Mucosa of gallbladder (tissue), 1 donor: Measurements from ENCODE around the gene PELO. TPM values are rescaled to one million over a fixed set of nuclear protein-coding genes. Genes with fewer than 3 reads are reported as not detected.
A peak's percentile ranks its signal among the peaks of the same experiment; 100 is the strongest.

Experiments
- DNase-seq: peaks from one replicate; pipeline ENCODE4 v3.0.0-alpha.2; 2020; ENCODE audit warnings: low spot score
- total RNA-seq: library from RNA; stranded (reverse); gene quantifications from one replicate; pipeline ENCODE4 v1.2.1, GENCODE V29; 2021
- donor health status: DM: no; HTN: no; CAD: no.

The PELO gene
- total RNA-seq, 1 donor from 2014 or later = 41.6 TPM

DNA sequence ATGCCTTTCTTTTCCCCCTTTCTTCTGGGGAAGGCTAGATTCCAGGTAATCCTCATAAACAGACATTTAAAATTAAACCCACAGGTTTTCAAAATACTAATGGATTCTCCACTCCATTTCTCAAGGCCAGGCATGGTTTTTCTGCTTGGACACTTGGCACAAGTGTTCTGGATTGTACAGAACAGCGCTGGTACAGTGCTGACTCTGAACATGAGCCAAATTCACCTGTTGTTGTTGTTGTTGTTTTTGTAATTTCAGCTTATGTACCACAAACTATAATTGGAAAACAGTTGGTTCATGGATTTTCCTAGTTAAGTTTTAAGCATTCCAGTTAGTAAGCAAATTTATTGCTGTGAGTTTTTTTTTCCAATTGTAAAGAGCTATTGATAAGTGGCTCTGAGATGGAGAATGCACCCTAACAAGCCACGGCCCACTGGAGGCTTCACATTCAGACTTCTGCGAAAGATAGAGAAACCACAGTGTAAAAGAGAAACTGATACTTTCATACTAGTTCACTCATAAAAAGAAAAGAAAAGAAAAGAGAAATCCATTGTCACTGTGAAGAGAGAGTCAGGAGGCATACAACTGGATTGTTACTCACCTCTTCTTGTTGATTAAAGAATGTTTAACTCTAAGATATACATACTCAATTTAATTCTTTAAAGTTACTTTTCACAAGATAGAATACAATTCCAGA lies 16.2 kb upstream of the PELO start:
- DNase-seq = no peak

DNA sequence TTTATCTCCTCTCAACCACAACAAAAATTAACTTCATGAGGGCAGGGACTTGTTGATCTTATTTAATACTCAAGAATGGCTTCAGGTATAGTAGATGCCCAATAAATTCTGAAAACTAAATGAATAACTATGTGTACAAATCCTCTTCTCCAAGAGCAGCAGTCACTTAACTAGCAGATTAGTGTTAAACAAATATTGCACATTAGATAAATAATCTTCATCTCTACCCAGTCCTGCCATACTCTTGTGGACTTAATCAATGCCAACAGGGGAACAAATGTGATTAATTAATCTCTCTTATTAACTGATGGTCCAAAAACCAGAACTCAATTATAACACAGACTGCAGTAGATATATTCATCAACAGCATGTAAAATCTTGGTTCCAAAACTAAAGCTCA lies 15.0 kb upstream of the PELO start:
- no peak for DNase-seq

DNA sequence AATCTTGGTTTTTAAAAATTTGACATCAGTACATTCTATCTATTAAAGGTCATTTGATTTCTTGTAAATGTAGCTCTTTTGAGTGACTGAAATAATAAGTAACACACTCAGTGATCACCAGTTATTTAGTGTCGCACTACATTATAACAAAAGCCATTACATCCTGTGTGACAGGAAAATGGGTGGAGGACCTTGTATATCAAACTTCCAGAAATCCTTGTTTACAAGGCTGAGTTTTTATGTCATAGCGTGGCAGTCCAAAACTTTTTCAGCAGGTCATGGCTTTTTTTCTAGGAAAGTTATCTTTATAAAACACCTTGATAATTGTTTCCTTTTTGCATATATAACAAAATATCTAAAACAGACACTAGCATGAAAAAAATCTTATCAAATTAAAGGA lies 14.4 kb upstream of the PELO start:
- no peak for DNase-seq

DNA sequence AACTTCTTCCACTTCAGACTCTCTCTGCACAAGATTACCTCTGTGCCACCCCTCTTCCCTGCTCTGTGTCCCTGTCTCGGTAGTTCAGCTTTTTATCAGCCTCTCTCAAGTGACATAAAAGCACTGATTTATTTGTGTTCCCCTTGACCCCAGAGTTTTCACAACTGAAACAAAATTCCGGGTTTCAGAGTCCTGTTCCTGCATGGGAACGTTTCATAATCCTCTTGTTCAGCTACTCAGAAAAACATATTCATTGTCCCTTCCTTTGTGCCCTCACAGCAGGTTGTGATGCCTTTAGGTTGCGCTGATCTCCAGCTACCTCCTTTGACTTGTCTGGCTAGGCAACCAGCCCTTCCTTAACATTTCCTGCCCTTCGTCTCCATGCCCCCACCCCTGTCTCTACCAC lies 13.7 kb upstream of the PELO start:
- DNase-seq = no peak

DNA sequence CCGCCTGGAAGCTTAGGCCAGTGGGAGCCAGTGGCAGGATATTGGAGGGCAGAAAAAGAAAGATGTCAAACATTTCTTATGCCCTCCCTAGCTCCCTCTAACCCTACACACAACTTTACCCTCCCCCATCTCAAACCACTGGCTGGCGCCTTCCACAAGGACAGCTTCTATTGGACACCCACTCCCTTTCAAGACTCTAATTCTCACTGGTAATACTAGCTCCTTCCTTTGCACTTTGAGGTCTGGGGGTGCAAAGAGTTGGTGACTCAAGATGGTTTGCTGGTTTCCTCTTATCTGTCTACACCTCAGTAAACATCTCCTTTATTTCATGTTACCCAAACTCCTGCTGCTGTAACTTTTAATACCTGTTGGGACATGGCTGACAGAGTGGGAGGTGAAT lies 11.6 kb upstream of the PELO start:
- DNase-seq = no peak

DNA sequence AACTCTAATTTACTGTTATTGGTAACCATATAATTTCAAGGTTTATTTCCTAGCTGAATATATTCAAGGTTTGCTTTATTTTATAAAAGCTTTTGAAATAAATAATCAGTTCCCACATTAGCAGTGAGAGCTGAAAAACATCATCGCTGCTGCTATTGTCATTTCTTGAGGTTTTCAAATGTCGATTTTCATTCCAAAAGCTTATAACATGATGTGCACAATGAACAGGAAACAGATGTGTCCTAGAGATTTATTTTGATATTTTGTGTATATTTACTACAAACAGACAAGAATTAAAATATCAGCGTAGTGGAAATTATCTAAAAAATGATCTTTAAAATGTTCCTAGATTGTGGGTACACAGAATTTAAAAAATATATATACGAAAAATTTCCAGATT lies 10.5 kb upstream of the PELO start:
- no peak for DNase-seq

DNA sequence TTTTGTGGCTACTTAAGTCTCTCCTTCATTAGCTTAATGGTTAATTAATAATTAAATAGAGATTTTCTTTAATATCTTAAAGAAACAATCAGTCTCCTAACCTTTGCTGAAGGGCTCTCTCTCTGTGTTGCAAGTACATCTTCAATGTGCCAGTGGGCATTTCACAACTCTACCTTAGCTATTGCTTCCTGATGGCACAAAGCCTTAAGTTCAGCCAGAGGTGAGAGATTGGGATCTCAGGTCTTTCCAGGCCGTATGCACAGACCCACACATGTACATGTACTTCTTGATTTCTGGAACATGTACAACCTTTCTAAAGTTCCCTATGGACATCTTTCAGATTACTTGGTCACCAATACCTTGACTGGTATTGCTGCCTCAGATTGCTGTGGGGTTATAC lies 8.9 kb upstream of the PELO start:
- DNase-seq = no peak

DNA sequence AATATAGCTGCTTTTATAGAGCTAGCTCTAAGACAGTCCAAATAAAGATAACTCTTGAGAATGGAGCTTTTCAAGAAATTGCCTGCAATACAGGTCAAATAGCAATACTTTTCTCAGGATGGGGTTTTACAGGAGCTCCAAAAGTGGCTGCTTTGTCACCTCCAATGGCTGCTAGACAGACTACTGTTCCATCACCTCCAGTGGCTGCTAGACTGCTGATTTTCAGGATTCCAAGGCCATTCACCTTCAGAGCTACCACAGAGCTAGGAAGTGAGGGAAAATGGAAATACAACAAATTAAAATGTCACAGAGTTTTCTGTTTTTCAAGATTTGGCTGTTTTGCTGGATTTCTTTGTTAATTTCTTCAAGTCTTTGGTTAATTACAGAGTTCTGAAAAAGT lies 8.5 kb upstream of the PELO start:
- DNase-seq = no peak

DNA sequence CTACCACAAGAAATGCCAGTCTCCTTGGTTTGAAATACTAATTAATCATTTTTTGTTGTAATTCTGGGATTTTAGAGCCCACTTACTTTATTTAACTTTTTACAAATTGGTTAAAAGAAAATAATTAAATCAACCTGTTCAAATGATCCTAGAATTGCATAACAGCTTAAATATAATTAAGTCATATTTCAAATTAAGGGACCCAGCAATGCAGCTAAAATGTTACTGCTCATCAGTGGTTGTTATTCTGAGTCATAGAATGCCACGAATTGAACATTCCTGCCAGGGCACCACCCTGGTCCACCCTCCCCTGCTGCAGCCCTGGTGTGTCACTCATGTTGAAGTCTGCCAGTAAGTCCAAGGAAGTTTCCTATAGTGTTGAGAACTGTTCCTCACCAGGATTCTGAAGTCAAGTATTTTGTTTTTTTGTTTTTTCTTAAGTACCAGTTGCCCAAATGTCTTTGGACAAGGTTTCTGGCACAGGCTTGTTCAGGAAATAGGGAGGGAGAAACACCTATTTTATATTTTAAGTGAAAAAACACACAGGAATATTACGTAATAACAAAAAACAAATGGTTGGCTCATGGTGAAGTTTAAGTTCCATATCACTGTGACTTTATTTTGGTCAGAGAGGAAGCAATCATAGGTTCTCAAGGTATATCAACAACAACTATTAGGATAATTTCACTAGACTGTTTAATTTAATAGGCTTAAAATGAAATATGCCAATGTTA lies 4.3 kb upstream of the PELO start:
- DNase-seq = no peak

DNA sequence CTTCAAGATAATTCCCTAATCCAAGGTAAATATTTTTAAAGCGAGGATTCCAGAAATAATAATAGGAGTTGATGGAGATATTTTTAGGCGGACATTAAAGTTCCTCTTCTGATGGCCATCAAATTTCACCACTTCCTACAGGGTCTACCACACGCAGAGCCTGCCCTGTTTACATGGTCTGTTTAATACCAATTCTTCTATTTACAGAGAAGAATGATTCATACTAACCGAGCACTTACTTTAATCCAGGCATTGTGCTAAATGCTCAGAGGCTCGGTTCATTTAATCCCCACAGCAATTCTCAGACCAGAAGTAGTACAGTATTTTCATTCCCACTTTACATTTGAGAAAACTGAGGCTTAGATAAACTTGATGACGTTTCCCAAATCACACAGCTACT lies 3.0 kb upstream of the PELO start:
- DNase-seq = no peak

DNA sequence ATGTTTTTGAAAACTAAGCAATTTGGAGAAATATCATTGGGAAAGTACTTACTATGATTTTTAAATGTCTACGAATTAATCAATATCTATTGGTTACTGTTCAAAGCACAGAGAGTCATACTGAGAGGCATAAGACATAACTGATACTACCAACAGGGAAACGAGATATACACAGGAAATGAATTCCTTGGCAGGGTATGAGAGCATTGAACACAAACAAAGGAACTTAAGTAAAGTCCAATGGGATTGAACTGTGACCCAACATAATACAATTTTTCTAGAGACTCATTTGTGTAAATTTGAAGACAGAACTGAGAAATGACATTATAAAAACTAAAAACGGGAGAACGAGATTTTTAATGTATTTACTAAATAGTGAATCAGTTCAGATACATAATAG lies 1.3 kb upstream of the PELO start:
- no peak for DNase-seq

DNA sequence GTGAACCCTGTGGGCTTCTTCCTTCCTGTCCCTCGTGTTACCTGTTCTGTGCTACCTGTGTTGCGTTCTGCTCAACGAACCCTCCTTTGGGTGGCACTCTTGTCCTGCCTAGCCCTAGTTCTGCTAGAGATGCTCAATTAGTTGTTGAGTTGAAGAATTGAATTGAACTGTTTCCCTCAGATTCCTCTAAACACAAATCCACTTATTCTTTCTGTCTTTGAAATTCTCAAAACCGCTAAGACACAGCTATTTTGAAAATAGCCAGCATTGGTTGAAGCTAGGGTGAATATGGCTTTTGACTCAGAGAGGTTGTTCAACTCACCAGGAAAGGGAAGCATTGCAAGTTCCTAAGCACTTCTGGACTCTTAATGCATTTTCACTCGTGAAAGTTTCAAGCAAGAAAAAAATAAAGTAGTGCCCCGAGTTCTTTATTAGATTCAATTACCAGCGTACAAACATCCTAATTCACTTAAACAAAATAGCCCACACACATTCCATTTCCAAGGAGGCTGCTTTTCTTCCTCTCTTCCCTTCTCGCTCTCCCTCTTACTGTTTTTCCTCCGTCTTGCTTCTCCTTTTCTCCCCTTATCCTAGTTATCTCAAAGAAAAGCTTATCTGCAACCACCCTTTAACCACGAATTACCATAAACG lies 642 bp upstream of the PELO start:
- peak; percentile 58 for DNase-seq

DNA sequence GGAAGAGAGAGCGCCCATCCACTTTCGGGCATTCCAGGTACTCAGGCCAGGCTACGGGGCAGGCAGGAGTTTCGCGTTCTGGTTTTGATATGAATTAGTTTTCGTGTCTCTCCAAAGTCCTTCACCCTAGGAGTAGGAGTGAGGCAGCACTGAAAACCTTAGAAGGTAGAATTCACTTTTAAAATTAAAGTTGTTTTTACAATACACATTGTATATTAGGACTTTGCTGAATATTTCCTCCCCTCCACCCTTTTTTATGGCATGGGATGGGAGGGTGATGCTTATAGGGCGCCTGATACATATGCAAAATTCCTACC lies 747 bp downstream of the PELO start:
- DNase-seq = no peak

DNA sequence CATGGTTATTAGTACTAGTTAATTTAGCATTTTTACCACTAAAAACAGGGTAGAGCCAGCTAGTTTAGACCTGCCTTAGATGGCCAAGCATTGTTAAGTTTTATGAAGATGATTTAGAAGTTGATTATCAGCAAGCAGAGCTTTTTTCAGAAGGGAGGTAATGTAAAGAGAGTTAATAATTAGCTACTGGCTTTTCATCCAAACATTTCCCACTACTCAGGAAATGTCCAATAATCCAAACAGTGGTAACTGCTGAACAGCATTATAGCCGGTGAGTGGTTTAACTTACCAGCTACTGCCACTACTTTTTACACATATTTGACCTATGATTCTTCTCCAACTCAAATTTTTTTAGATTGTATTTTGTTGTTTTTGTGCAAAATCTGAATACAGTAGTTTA lies 1.7 kb downstream of the PELO start:
- DNase-seq = no peak

DNA sequence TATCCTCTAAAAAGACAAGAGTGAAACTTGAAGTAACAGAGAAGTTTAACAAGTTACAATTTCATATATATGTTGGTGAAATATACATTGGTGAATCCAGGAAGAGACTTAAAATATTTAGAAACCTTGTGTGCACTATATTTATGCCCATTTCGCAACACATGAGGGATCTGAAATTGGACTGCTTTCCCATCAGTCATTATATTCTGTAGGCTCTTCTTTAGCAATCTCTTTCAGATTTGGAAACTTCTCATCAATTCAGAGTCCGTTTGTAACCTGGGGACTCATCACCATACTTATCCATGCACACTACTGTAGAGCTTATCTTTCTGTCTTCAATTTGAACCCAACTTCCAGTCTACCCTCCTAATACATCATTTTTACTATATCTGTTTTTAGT lies 2.1 kb downstream of the PELO start:
- no peak for DNase-seq

DNA sequence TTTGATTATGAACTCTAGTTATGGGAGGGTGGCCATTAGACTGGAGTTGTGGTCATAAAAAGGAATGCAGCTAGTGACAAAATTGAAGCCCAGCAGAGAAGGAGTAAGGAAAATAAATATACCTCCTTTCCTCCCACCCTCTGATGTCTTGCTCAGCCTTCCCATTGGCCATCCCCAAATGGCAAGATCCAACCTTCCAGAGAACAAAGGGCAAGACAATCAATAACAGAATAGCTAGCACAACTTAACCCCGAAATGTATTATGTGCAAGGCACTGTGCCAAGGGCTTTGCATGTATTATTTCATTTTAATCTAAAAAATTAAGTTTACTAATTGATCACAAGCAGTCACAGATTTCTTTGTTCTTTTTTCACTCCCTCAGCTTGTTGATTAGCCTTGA lies 3.6 kb downstream of the PELO start:
- DNase-seq = no peak

DNA sequence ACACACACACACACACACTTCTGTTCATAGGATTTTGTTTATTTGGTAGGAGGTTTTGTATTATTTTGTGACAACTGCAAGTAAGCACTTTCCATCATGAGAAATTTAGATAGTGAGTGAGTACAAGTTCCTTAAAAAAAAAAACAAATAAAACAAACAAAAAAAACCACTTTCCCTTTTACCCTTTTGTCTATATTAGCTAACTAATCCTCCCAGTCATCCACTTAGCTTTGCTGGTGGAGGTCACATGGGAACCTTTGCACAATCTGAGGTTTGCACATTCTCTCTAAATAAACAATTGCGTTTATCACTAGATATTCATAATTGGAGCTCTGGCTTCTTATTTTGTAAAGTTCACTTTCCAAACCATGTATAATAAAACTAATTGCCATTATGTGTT lies 6.8 kb downstream of the PELO start:
- no peak for DNase-seq

DNA sequence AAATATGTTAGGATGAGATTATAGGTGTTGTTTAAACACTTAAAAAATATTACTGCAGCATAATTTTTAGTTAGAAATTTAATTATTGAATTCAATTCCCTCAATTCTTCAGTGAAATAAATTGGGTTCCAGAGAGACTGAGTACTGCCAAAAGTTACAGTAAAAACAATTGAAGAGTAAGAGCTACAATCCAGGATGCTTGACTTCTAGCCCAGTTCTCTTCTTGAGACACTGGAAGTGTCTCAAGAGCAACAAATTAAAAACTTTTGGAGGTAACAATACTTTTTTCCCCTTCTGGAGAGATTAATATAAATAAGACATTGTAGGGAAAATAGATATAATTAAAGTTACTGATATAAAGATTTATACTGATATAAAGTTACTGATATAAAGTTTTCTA lies 8.3 kb downstream of the PELO start:
- no peak for DNase-seq

DNA sequence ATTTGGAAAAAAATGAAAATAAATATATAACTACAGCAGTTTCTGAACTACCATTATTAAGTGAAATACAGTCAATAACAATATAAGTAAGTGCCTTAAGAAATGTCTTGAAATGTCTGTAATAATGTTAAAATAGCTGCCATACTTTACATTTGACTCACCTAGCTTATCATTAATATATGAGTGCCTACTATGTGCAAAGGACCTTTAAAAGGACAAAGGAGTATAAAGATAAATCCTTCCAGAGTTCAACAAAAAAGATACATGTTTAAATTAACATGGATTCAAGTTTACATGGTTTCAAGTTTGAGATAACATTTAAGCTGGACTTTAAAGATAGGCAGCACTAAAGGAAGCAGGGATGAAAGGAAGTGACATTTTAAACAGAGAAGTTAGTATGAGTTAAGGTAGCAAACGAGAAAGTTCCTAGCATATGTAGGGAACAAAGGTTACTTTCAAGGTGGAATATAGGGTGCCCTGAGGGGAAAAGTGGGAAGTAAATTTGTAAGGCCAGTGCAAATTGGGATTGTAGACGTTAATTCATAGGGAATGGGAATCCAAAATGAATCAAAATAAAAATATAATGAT lies 8.9 kb downstream of the PELO start:
- DNase-seq = no peak

DNA sequence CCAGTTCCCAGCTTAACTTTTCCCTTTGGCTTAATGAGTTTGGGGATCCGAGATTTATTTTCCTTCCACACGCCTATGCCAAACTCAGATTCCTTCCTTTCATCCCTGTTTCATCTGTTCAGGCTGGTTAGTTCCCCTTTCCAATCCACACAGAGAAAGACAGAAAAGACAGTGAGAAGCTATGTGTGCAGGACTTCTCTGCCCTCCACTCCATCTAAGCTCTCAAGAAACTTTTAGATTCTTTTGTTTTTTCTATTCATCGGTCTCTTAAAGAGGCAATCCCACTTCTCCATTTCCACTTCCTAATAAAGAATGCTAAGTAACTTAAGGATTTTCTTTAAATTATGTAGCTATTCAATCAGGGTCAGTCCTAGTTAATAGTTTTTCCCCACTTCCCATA lies 11.2 kb downstream of the PELO start:
- DNase-seq = no peak

DNA sequence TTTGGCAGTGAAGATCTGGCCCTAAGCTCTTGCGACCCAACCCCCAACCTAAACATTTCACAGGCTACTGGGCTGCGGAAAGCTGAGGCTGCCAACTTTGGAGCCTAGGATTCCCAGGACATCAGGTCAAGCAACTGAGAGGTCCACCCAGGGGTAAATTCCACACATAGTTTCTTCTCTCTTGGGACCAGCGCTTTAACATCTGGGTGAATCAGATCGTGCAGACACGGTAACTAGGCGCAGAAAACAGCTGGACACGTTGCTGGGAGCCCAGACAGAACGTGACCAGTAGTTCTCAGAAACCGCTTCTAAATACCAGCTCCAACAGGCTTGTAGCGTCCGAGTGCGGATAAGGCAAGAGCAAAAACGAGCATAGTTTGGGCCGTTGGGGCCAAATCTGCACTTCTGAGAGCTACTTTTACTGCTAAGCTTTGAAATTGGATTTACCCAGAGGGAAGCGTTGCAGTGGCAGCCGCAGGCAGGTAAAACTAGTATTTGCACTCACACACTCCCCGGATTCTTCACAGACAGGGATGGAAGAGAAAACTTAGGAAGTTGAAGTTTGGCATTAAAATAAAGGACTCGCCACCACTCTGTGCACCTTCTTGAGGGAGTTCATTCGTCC lies 11.8 kb downstream of the PELO start:
- DNase-seq = peak; percentile 51

DNA sequence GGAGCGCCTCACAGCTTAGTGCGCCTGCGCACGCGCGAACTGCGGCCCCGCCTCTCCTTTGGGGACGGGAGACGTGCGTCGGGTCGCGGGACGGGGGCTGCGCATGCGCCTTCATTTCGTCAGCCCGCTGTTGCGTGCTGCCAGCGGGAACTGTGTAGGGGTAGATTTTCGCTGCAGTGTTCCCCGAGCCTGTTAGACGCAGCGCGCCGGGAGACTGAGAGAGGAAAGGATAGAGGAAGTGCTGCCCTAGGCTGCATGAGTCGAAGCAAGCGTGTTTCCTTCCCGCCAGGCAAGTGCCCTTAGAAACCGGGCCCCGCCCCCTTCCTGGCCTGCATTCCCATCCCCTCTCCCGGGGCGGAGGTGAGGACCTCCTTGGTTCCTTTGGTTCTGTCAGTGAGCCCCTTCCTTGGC lies 12.3 kb downstream of the PELO start:
- peak; percentile 95 for DNase-seq
